Ovary (tissue), 9 donors: ENCODE measurements around the gene PXYLP1. TPM values are rescaled to one million over a fixed set of nuclear protein-coding genes. Genes with fewer than 3 reads are reported as not detected.

Experiments used
- DNase-seq, 5 donors: peaks; one replicate each; pipeline ENCODE4 v3.0.0-alpha.2; 2019 to 2020
- H3K27ac ChIP-seq, 2 donors: fragments of 200-600 bp; one replicate each; pipeline versions ENCODE4 v1.5.1 to v1.8.0; 2019 to 2022
- H3K27me3 ChIP-seq: fragments of 200-600 bp; one replicate; pipeline ENCODE4 v1.8.0; 2022
- H3K36me3 ChIP-seq: fragments of 200-600 bp; sonication (generic); one replicate; pipeline ENCODE4 v1.5.1; 2019
- H3K4me1 ChIP-seq: one replicate; pipeline ENCODE4 v1.8.1; 2013; ENCODE audit warnings: mild to moderate bottlenecking, moderate library complexity; ENCODE audit not compliant: insufficient read depth
- H3K4me3 ChIP-seq: fragments of 200-600 bp; sonication (generic); one replicate; pipeline ENCODE4 v1.5.1; 2017
- H3K9me3 ChIP-seq, 2 donors: fragments of 200-600 bp in 1 of 2; sonication (generic) in 1 of 2; one replicate each; pipeline versions ENCODE4 v1.5.1 to v1.8.1; 2013 to 2019; ENCODE audit warnings: mild to moderate bottlenecking in 1 of 2, moderate library complexity in 1 of 2
- EP300 ChIP-seq: sonication (generic); formaldehyde crosslinking; IDR thresholded peaks from one replicate; pipeline ENCODE4 v1.6.1; 2017; ENCODE audit warnings: antibody characterized with exemption
- POLR2A ChIP-seq: fragments of 450-650 bp; IDR thresholded peaks from one replicate; pipeline ENCODE4 v1.6.1; 2017; ENCODE audit warnings: antibody characterized with exemption, mild to moderate bottlenecking, moderate library complexity
- WGBS, 3 donors: extraction: QIAGEN DNeasy Blood & Tissue Kit in 1 of 3; methylation state at CpG; one replicate each; pipeline versions ENCODE4 v1.1.5 to v1.1.7; 2013 to 2017; 5-methylcytosine and 5-hydroxymethylcytosine counted together
- intact Hi-C, 4 donors: fragments of 100-400 bp; cut with DNase I; formaldehyde crosslinking; loops; one replicate each; pipeline versions ENCODE4 v1.11.0 to v1.15.1; 2022 to 2023
- polyA plus RNA-seq, 2 donors: library from polyadenylated mRNA; stranded (reverse); fragments of 200-250 nt in 1 of 2; fragments of 350-450 nt in 1 of 2; fragmentation: Illumina TruSeq in 1 of 2; extraction: RNeasy Lipid Tissue Mini Kit (QIAGEN cat#74804) in 1 of 2; gene quantifications; one replicate each; pipeline ENCODE4 v1.2.3, GENCODE V29; 2013 to 2014
- total RNA-seq, 7 donors: library from RNA; depleted of rRNA in 2 of 7; stranded (reverse); fragments of >200 nt in 2 of 7; fragmentation: NEBNext Ultra II Directional in 3 of 7; extraction: Animal tissue kit (Norgen Biotek cat#: 25700) in 3 of 7; gene quantifications; one replicate each; pipeline versions ENCODE4 v1.1.0 to v1.2.4, GENCODE V29; 2016 to 2023
- TF ChIP-seq, protein P1 (sequence below), 3 donors: fragments of 450-650 bp in 2 of 3; fragments of 200-600 bp in 1 of 3; IDR thresholded peaks; one replicate each; pipeline versions ENCODE4 v1.5.1 to v1.8.0; 2016 to 2022; ENCODE audit warnings: antibody characterized with exemption in 3 of 3, mild to moderate bottlenecking in 1 of 3
- donor health status: DM: no; HTN: no; CAD: no; lungs with moderate emphysema.
- donor health status: DM: no; HTN: no; CAD: no.
- donor health status: Bipolar disorder and iron deficiency.
- donor health status: DM: yes; HTN: yes; CAD: no.
- donor health status: DM: no; HTN: no; CAD: no.
- donor health status: DM: yes; HTN: yes; CAD: no.

Gene PXYLP1
- total and polyA plus RNA-seq, 9 donors, result 6.5 to 23.0 (median 15.7) TPM

DNA sequence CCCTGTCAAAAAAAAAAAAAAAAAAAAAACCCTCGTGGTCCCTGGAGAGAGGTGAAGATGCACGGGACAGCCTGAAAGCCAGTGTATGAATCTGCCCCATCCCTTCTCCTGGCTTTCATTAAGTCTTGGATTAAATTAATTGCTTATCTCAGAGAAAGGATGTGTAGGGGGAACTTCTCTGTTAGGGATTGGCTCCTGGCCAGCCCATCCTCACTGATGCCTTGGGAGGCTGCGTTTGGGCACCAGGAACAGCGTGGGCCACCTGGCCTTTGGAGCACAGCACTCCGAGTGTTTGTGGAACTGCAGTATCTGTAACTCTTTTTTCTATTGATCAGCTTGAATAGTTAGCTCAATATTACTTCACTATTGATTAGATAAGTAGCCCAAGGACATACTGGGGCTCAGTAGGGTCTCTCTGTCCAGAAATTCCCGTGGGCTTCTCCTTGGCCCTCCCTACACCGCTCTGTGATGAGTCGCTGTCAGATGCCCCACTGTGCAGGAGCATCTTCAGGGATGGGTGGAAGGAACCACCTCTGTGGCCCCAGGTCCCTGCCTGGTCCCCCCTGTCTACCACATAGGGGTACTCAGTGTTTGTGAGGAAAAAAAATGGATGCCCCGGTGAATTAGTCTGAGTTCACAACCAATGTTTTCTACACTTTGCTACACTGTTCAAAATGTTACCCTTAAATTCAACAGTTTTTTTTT is 2.0 kb downstream of the PXYLP1 start:
- 76 to 81% (median 78%) methylated on average over 9 of the region's 9 CpGs for WGBS, 3 donors
- H3K36me3 ChIP-seq, result no peaks in the 10 kb centered on the region
- H3K27me3 ChIP-seq, result no peaks in the 10 kb centered on the region
- H3K9me3 ChIP-seq, result no peaks in the 10 kb centered on the region
- peaks cover 6% of the 10 kb centered on the region for H3K4me1 ChIP-seq
- no peak overlapping the region for H3K27ac ChIP-seq
- H3K4me3 ChIP-seq, result no peak overlapping the region
- intact Hi-C loops, result loop anchor here (5.0 to 10.0 kb wide), 6 partner anchors 51 to 231 kb away; no protein-coding TSS in a partner anchor
- DNase-seq, result no peak
- TF ChIP-seq, protein P1, sequence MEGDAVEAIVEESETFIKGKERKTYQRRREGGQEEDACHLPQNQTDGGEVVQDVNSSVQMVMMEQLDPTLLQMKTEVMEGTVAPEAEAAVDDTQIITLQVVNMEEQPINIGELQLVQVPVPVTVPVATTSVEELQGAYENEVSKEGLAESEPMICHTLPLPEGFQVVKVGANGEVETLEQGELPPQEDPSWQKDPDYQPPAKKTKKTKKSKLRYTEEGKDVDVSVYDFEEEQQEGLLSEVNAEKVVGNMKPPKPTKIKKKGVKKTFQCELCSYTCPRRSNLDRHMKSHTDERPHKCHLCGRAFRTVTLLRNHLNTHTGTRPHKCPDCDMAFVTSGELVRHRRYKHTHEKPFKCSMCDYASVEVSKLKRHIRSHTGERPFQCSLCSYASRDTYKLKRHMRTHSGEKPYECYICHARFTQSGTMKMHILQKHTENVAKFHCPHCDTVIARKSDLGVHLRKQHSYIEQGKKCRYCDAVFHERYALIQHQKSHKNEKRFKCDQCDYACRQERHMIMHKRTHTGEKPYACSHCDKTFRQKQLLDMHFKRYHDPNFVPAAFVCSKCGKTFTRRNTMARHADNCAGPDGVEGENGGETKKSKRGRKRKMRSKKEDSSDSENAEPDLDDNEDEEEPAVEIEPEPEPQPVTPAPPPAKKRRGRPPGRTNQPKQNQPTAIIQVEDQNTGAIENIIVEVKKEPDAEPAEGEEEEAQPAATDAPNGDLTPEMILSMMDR (IDR thresholded peaks at IDR 0.05), result no peak
- TF ChIP-seq EP300 (no peak), POLR2A (no peak)

DNA sequence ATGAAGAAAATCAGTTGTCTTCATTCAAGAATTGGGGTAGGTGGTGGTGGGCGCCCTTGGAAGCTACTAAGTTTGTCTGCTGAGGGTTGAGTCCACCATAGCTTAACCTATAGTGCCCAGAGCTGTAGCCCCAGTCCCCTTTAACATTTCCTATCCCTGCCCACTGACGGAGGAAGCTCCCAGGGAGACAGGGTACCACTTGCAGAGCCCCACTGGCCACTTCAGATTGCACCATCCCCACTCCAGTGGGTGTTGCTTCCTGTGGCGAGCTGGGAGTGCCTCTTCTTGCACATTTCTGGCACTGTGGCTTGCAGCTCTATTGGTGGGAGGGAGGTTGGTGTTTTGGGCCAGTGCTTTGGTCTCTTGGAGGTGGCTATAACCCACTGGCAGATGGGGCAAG is 2.7 kb downstream of the PXYLP1 start:
- WGBS, 3 donors, result 86 to 92% (median 91%) methylated on average over 3 of the region's 3 CpGs
- no peaks in the 10 kb centered on the region for H3K27me3 ChIP-seq
- DNase-seq, result no peak
- peaks cover 6% of the 10 kb centered on the region for H3K4me1 ChIP-seq
- no peak overlapping the region for H3K27ac ChIP-seq
- H3K4me3 ChIP-seq, result no peak overlapping the region
- TF ChIP-seq, protein P1 (IDR thresholded peaks at IDR 0.05), result no peak
- TF ChIP-seq EP300, result no peak
- no peak for TF ChIP-seq POLR2A
- intact Hi-C loops, result loop anchor here (5.0 to 10.0 kb wide), 6 partner anchors 51 to 231 kb away; no protein-coding TSS in a partner anchor
- no peaks in the 10 kb centered on the region for H3K9me3 ChIP-seq
- no peaks in the 10 kb centered on the region for H3K36me3 ChIP-seq

GRCh38 chr3:141235661-141236171 is 4.1 kb downstream of the PXYLP1 start:
- H3K4me1 ChIP-seq, result peaks cover 4% of the 10 kb centered on the region
- no peaks in the 10 kb centered on the region for H3K36me3 ChIP-seq
- intact Hi-C loops, result loop anchor here in 3 of 4 donors (10.0 kb wide), 4 partner anchors 49 to 229 kb away; no protein-coding TSS in a partner anchor
- no peak for DNase-seq
- no peaks in the 10 kb centered on the region for H3K27me3 ChIP-seq
- H3K27ac ChIP-seq, result no peak overlapping the region
- no peak for TF ChIP-seq EP300
- TF ChIP-seq, protein P1 (IDR thresholded peaks at IDR 0.05), result no peak
- no peak for TF ChIP-seq POLR2A
- H3K4me3 ChIP-seq, result no peak overlapping the region
- H3K9me3 ChIP-seq, result no peaks in the 10 kb centered on the region
- 86 to 90% (median 89%) methylated on average over 10 of the region's 10 CpGs for WGBS, 3 donors

- H3K27ac ChIP-seq, result no peak overlapping the region
Observed at GRCh38 chr3:141236361-141236760, 4.7 kb downstream of the PXYLP1 start.

More at GRCh38 chr3:141236361-141236760, 4.7 kb downstream of the PXYLP1 start:
- TF ChIP-seq POLR2A (no peak), EP300 (no peak)
- TF ChIP-seq, protein P1 (IDR thresholded peaks at IDR 0.05), result no peak
- H3K4me1 ChIP-seq, result peaks cover 4% of the 10 kb centered on the region
- no peak overlapping the region for H3K4me3 ChIP-seq
- 80 to 96% (median 91%) methylated on average over 1 of the region's 1 CpG for WGBS, 3 donors
- H3K36me3 ChIP-seq, result no peaks in the 10 kb centered on the region
- H3K27me3 ChIP-seq, result no peaks in the 10 kb centered on the region
- no peak for DNase-seq
- no peaks in the 10 kb centered on the region for H3K9me3 ChIP-seq
- intact Hi-C loops, result loop anchor here in 3 of 4 donors (10.0 kb wide), 4 partner anchors 48 to 228 kb away; no protein-coding TSS in a partner anchor
